Activated CD4-positive, alpha-beta T cell treated with anti-CD3 and anti-CD28 coated beads for 1 hour (primary cell): Measurements from ENCODE around the gene NUP98.

Experiments
- DNase-seq: peaks from one replicate; pipeline ENCODE4 v3.0.0-alpha.2; 2020

NUP98 gene

DNA sequence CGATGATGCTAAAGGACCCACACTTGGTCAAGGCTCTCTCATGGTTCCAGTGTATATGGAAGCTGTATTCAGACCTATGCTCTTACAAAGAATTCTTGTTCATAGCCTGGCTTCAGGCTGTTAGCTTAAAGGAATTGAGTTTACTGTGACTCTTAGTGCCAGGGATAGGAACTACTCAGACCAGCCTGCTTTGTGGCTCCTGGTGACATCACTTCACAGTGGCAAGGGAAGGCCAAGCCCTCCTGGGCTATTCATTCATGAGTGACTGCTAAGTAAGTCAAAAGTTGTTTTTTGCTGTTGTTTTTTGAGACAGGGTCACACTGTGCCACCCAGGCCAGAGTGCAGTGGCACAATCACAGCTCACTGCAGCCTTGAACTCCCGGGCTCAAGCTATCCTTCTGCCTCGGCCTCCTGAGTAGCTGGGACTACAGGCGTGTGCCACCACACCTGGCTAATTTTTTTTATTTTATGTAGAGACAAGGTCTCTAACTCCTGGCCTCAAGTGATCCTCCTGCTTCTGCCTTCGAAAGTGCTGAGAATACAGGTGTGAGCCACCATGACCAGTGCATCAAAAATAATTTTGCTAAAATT is 165.2 kb downstream of the NUP98 start:
- DNase-seq: no peak

DNA sequence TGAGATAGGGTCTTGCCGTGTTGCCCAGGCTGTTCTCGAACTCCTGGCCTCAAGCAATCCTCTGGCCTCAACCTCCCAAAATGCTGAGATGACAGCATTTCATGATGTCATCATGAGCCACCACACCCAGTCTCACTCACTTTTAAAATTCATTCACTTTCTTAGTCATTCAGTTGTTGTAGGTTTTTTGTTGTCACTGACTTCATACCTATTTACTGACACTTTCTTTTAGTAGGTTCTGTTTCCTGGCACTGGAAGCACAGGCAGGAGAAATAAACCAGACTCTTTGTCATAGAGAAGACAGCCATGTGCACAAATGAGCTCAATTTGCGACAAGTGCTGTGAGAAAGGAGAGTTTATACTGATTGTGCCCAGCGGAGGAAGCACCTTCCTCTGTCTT is 166.0 kb downstream of the NUP98 start:
- no peak for DNase-seq

DNA sequence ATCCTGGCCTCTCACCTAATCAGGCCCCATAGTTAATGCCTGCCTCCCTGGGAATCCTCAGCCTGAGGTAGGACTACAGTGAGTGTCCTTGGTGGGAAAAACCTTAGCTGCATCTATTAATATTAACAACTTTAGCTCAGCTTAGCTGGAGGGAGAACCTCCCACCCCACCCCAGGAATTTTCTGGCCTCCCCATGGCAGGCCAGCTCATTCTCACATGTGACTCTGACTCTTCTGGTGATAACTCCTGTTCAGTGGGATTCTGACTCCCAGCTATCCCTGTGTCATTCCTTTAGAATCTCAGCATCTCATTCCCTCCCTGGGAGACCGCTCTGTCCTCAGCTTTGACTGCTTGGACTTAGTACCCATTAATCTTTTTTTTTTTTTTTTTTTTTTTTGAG is 170.1 kb downstream of the NUP98 start:
- no peak for DNase-seq

DNA sequence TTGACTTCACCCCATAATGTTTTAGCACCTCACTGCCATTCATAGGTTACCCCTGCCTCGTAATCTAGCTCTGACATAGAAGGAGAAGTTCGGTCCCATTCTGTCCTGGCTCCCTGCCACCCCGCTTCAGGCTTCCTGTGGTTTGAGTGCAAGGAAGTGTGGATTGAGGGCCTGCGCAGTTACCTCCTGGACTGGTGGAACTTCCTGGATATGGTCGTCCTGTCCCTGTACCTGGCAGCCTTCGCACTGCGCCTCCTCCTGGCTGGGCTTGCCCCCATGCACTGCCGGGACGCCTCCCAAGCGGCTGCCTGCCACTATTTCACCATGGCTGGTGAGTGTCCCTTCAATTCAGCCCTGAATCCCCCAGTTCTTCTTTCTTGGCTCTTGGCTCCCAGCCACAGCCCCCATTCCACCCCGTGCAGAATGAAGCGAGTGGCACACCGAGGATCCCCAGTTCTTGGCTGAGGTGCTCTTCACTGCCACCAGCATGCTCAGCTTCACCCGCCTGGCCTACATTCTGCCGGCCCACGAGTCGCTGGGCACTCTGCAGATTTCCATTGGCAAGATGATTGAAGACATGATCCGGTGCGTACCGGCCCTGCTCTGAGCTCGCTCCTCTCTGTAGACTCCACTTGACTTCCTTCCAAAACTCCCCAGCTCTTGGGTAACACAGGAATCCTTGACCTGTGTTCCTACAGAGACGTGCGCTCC is 170.9 kb downstream of the NUP98 start:
- DNase-seq: no peak
